NCI-H2029 treated with DMSO at 0.1 percent for 48 hours (cell line): Measurements from ENCODE around the gene LSAMP.
"Not testable (repeated sequence)": the region's sequence is repeated elsewhere in the genome, so short reads cannot be mapped to it uniquely, and the experiment has no call there.

Experiments
- DNase-seq: peaks from one replicate; lab custom pipeline; 2025; lab: John Stamatoyannopoulos, UW

The LSAMP gene

DNA sequence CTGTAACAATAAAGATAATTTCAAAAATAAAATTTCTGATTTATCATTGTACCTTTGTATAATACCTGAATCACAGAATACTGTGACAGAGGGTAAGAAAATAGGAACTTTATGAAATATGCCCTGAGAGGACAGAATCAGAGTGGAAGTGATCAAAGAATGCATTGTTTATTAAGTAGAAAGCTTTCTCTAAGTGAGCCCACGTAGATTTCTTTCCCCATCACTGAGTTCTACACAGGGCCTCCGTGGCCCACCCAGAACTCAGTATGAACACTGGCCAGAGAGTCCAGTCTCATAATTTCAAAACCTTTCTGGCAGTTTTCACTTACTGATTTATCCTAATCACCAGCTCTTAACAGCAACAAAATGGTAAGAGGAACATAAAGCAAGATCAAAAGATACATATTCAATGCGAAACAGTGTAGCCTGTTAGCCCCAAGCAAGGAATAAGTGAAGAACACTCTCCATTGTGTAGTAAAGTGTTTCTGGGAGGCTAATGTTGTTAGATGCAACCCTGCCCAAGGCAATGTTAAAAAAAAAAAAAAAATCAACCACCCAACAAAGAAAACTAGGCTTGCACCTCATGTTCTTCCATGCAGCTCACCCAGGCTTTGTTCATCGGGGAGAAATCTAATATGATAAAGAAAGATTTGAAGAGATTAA, 341.3 kb downstream of the LSAMP start:
- no peak for DNase-seq

DNA sequence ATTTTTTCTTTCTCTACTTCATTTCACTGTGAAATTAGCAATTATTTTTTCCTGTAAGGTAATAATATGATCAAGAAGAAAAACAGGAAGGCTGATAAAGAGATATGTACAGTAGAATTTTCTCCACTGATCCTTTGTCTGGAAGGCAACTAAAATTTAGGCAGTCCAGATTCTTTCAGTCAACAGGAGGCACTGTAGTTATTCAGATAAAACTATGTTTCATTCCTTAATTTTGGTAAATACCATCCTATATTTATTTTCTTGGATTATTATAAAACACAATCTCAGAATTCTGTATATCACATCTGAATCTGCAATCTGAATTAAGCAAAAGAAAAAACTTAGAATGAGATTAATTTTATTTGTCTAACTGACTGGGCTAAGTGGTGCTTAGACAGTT, 343.2 kb downstream of the LSAMP start:
- no peak for DNase-seq

DNA sequence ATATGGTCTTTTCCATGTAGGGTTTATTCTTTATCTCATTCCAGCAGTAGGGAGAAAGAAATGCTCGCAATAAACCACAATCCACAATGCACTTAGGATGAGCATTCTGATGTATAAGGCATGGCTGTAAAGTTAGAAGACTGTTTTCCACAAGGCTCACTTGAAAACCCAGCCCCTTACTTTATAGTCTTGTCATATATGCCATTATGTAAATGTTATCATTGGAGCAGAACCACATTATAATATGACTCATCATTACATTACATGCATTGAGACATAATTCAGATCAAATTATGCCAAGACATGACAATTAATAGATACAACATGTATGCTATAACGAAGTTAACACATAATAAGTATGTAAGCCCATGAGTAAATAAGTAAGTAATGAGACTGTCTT, 348.1 kb downstream of the LSAMP start:
- no peak for DNase-seq

DNA sequence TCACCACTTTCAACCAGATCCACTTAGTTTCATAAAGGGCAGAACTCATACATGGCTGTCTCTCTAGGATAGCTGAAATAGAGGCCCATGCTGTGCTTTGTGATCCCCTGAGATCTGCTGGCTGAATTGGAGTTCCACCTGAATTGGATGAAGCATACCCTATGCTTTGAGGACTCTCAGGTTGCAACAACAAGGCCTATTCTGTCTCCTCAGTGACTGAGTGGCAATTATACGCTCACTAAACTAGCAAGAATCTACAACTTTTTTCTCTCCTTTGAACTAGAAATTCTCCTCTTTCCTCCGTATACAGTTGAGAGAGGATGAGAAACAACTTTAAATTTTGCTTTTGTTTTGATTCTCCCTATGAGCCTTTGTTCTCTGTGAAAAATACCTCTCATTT, 348.7 kb downstream of the LSAMP start:
- no peak for DNase-seq

DNA sequence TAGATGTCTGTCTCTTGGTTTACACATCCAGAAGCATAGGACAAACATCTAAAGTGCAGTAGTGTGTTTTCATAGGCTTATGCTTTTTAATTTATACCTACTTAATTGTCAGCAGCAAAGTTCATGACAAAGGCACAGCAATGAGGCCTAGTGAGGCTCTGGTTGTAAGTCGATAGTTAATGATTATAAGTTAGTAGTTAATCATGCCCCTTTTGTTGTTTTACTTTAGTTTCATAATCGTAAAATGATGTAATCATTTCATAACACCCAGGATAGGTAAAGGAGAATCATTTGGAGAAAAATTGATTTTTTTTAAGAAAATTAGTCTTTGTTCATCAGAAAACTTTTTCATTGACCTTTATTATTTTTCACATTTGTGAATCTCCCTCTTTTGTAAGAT, 351.9 kb downstream of the LSAMP start:
- no peak for DNase-seq

DNA sequence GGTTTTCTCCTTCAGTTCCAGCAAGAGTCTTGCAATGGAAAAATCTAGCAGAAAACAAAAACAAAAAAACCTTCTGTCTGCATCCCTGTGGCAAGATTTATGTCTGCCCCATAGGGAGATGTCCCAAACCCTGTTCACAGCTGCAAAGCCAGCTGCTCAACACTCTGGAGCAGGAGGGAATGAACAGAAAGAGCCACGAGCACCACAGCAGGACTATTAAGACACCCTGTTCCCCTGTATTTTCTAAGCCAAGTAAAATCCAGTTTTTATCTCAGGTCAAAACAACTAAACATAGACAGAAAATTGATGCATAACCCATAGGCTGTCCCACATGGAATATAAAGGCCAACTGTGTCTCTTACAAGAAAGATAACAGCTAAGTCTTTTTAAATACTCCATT, 357.9 kb downstream of the LSAMP start:
- DNase-seq: no peak

DNA sequence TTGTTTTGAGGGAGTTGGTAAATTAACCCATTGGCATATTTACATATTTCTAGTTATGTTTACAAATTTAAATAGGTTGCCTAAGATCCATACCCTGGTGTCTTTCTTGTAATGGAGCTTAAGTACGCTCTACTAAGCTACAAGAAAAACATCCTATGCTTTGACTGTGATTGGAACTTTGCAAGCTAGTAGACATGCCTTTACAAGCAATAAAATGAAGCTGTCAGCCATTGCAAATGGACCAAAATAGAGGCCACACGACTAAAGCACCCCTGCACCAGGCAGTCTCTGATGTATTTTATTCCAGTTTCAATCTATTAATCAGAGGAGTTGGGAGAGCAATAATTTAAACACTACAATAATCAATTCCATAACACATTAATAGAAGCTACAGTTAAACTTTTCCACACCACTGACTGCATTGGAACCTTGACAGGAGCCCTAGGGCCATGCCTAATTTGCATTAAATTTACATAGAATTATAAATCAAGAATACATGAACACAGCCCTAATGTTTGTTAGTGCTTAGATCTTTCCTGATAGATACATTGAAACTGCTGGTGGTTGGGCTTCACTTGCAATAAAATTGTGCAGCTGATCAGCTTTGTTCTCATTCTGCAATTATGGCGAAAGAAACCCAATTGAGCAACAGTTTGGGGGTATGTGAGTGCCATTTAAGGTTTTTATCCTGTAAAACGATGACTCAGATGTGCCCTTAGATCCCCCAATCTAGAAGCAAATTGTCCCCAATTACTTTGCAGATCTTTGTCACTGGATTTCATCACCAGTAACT, 360.1 kb downstream of the LSAMP start:
- DNase-seq: no peak

DNA sequence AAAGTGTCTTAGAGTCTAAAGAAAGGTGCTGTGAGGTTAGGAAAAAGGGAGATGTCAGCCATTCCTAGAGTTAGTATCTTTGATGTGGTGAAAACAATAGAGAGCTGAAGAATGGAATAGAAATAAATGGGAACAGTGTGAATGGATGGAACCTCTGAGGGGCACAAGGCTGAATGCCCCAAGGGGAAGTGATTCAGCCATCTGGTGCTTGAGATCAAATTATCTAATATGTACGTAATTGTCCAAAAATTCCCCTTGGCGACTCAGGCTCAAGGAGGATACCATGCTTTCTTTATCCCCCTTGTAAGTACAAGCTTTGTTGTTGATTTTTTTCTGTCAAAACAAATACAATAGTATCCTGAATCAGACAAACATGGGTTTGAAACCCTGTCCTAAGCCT, 361.6 kb downstream of the LSAMP start:
- DNase-seq: no peak

DNA sequence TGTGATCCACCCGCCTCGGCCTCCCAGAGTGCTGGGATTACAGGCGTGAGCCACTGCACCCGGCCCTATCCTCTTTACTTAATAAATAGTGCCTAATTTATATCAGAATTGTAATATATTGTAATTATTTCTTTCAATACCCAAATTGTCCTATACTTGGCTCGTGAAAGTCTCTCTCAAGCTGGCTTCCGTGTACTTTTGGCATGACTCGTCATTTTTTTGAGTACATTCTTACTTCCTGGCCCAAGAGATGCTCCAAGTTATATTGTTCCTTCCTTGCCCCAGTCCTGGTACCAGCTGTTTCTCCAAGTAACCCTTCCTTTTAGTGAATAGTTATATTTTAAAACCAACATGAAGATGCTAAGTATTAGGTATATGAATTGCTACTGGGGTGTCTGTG, 366.7 kb downstream of the LSAMP start:
- DNase-seq: no peak

DNA sequence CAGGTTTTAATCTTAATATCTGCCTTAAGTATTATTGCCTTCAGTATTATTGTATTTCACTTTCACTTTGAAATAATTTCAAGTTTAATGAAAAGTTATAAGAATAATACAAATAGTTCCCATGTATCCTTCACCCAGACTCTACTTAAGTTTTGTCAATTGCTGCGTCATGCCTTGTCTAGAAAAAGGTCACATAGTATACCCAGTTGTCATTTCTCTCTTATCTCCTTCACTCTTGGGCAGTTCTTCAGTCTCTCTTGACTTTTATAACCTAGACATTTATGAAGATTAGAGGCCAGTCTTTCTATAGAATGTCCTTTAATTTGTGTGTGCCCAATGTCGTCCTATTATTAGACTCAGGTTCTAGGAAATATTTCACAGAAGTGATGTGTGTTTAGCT, 367.7 kb downstream of the LSAMP start:
- DNase-seq: no peak

DNA sequence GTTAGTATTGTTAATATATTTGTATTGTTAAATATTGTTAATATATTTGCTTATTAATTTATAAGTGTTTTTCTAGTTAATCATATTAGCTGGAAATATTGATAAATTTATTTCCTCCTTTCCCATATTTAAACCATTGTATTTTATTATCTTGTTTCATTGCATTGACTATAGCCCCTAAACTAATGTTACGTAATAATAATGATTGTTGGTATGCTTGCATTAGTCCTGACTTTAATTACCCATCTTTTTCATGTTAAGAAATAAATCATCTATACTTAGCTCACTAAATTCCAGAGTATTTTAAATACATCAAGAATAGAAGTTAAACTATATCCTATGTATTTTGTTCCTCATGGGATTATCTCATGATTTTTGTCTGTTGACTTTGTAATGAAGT, 368.2 kb downstream of the LSAMP start:
- DNase-seq: no peak

DNA sequence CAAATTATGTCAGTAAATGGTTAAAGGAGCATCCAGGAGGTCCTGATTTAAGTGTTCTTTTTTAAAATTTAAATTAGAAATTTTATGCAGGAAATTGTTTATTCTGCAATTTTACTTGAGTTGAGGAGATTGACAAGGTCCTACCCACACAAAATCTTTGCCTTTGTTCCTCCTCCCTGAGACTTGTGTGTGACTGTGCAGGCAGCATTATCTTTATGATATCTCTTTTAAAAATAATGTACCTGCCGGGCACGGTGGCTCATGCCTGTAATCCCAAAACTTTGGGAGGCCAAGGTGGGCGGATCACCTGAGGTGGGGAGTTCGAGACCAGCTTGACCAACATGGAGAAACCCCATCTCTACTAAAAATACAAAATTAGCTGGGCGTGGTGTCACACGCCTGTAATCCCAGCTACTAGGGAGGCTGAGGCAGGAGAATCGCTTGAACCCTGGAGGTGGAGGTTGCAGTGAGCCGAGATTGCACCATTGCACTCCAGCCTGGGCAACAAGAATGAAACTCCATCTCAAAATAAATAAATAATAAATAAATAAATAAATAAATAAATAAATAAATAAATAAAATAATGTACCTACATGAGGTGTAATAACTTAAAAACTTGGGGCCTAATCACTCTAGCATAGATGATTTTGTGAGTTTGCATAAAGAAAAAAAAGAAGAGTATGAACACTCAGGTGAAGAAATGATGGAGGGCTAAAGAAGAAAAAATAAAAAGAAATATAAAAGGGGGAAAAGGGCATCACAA, 374.6 kb downstream of the LSAMP start:
- DNase-seq: not testable (repeated sequence)

DNA sequence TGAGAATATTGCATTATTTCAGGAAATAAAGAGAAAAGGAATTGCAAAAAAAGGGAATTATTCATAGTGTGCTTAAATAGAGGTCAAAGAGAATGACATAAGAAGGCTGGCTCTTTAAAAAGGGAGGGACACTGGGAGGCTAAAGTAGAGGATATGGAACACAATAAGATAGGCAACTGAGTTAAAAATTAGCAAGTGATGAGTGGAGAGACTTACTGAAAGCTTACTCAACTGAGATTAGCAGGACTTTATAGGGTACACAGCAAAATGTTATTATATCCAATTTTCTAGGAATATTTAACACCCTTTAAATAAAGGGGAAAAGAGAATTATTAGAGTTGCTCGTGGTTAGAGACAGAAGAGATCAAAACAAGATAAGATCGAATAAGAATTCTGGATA, 375.2 kb downstream of the LSAMP start:
- no peak for DNase-seq

DNA sequence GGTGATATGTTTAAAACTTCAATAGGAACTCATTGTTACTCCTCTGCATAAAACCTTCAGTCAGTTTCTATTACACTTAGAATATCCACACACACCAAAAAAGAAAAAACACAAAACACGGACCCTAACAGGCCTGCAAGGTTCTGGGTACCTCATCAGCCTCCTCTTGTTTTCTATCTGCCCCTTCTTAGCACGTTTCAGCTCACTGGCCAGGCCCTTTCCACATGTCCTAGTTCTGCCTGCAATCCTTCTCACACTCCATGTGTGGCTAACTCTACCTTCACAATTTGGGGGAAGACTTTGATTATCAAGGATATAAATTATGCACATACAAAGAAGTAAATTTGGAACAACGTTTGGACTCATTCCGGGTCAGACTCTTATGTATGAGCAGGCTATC, 376.3 kb downstream of the LSAMP start:
- no peak for DNase-seq

DNA sequence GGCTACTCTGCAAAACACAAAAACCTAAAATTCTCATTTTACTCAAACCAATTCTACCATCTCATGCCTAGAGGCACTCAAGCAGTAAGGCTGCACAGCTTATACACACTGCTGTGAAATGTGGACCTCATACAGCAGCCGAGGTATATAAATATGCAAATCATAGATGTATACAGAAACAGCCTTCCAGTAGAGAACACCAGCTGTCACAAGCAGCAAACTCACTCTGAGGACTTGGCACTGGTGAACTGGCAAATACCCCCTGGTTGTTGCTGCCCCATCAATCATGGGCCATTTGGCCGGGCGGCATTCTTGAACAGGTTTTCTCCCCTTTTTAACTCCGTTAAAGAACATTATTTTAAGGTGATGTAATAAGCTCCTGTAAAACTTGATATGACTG, 378.0 kb downstream of the LSAMP start:
- no peak for DNase-seq

DNA sequence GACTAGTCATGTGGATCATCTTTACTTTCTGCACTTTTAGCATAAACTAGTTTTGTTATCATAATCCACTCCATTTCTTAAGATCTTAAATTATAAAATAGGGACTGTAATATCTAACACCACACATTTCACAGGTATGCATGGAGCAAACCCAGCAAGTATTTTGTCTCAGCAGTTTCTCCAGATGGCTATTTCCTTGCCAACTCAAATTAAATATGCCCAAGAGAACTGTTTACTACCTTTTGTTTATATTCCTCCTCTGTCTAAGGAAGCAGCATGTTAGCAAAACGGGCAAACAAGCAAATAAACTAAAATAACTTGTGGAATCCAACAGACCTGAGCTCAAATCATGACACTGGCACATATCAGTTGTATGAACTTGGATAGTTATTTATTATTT, 379.8 kb downstream of the LSAMP start:
- no peak for DNase-seq

DNA sequence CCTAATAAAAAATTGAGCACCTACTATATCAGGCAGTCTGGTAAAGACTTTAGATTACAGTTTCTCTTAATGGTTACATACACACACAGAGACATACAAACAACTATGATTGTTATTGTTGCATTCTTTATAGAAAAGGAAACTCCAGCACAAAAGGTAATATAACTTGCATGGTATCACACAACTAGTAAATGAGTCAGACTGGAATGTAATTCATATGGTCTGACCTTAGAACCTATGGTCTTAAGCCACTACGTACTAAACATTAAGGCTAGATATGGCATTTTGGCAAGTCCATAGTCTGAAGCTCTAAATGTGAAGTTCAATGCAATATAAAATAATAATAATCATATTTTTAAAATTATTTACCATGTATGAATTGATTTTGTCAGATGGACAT, 380.6 kb downstream of the LSAMP start:
- no peak for DNase-seq

DNA sequence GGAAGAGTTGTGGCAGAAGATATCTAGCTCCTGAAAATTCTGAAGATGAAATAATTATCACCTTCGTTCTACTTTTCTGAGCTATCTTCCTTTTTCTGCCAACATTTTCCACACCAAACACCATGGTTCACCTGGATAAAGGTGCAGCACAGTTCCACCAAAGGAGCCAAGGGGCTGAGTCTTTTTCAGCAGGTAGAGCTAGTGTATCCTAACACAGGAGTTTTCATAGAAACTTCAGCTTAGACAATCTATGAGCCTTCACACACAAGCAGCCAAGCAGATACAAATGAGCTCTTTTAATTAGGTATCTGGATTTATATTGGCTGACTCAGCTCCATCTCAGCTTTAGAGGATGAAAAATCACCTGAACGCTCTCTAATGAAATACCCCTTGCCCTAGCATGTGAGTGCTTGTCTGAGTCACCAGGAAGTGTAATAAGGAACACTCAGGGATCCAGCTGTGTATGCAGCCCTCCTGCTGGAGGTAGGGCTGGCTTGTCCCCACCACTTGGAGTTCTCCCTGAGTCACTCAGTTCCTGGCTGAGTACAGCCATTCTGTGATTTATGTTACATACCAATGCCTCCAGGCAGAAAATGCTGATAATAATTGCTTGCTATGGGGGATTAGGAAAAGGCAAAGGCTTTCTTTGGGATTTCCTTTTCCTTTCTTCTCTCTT, 385.7 kb downstream of the LSAMP start:
- no peak for DNase-seq

DNA sequence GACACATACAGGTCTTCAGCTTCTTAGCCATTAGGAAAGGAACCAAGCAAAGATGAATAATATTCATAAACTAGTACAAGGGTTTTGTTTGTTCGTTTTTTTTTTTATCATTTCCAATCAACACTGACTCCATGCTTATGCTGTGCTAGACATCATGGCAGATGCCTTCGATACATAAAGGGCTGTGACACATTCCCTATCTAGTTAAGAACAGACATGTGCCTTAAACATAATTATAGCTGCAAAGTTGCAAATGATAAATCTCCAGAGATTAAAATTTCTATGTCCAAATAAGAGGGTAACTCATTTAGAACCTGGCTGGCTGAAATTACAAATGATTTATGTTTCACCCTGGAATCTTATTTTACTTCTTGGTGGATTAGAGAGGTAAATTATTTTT, 386.4 kb downstream of the LSAMP start:
- no peak for DNase-seq

DNA sequence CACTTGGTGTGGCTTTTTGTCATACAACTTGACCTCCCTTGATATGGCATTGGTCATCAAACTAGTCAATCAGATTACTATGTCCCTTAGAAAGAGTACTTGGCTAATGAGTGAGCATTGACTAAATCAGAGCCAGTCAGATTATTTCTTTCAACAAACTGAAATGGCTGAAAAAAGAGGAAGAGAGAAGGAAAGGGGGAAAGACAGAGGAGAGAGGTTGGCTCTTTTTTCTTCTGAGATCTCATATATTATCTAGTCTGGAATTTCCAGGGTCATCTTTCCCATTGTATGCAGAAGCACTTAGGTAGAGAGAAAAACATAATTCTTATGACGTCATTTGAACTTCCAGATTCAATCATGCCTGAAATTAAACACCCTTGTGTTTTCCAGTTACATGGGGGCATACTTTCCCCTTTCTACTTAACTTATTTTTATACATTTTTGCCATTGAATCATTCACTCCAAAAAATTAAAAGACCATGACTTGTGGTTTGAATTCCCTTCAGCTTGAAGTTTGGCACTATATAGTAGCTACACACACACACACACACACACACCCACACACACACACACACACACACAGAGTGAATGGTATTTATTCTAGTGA, 387.8 kb downstream of the LSAMP start:
- no peak for DNase-seq

DNA sequence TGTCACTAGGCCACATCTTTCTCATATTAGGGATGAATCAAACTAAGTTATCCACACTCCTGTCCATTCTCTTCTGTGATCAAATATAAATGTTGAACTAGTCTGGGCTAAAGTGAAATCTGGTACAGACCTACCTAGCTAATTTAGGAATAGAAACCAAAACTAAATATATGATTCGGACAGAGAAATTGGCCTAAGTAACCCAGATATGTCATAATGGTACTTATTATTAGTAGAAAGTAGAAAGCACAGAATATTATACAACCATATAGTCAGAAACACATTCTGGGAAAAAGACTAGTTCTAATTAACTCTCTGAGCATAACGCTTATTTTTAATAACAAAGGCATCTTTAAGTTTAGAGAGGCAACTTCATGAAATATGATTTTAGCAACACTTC, 389.0 kb downstream of the LSAMP start:
- no peak for DNase-seq

DNA sequence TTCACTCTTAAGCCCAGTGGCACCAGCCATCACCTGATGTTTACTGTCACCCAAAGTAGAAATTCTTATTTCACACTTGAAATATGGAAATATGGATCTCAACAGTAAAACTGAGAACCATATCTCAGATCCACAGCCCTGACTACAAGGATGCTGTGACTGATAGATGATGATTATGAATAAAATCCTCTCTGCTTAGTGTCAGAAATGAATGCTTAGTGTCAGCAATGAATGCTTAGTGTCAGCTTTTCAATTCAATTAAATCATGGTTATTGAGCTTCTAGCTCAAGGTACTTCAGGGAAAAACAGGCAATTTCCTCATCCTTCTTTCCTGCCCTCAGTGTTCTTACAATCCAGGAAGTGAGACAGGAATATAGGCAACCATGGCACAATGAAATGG, 392.3 kb downstream of the LSAMP start:
- DNase-seq: no peak
